MV-4-11 (cell line): ENCODE results near the gene FRAS1.

Source experiments
- DNase-seq: peaks from one replicate; lab custom pipeline; 2025; lab: John Stamatoyannopoulos, UW

Gene FRAS1

GRCh38 chr4:78588894-78589545 is 531.9 kb downstream of the FRAS1 start:
- DNase-seq, result no peak

DNA sequence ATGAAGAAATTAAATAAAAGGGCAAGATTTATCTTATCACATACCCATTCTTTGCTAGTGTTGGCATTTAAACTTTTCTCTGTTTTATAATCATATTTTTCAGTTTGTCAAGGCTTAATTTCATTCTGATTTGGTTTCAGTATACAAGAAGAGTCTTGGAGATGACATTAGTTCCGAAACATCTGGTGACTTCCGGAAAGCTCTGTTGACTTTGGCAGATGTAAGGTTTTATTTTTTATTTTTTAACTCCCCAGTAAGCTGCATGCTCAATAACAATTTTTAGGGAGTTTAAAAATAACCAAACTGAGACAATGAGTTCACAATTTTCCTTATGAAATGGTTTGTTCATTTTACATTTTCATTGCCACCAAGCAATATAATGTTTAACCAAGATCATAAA is 534.3 kb downstream of the FRAS1 start:
- no peak for DNase-seq

- DNase-seq, result no peak
Measured at GRCh38 chr4:78592088-78592783, 535.1 kb downstream of the FRAS1 start.
